ENCODE measurements around the gene TM4SF5. TPM values are rescaled to one million over a fixed set of nuclear protein-coding genes. Genes with fewer than 3 reads are reported as not detected.

The TM4SF5 gene
- total RNA-seq, 1 experiment from 2014 or later: not detected

DNA sequence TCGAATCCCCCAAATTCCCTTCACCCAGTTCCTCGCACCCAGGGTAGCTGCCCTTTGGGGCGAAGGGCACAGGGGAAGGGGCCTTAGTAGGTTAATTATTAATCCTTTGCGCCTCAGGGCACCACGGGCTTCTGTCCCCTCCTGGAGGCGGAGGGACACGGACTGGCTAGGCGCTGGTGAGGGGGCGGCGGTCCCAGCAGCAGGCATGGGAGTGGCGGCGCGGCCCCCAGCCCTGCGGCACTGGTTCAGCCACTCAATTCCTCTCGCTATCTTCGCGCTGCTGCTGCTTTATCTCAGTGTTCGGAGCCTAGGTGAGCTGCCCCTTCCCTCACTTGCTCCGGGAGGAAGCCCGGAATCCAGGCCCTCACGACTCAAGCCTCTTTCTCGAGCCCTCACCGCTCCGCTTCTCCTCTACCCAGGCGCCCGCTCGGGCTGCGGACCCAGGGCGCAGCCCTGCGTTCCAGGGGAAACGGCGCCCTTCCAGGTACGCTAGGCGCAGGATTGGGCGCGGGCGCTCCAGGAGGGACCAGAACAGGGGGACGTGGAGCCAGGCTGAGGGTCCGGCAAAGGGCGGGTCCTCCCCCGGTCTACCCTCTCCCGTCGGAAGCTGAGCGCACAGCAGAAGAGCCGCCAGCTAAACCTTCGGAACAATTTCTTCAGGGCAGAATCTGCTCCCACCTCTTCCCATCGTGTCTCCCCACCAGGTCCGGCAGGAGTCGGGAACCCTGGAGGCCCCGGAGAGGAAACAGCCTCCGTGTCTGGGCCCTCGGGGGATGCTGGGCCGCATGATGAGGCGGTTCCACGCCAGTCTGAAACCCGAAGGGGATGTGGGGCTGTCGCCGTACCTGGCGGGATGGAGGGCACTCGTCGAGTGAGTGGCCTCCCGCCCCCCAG, 17.4 kb downstream of the TM4SF5 start, which contains the start of gene GLTPD2 (continued):
- TF ChIP-seq STAT6 (CRISPR knock-in tag; conservative IDR thresholded peaks at IDR 0.05; ENCODE audit: low read depth): no peak
- TF ChIP-seq CREM (CRISPR knock-in tag; IDR thresholded peaks at IDR 0.05): no peak
- TF ChIP-seq FOXP1 (CRISPR knock-in tag; IDR thresholded peaks at IDR 0.05; ENCODE audit: borderline replicate concordance): no peak
- 0 out of 2 replicates have a peak, but pooled peaks have one; percentile 6 for TF ChIP-seq MAX (CRISPR knock-in tag; IDR thresholded peaks at IDR 0.05)

DNA sequence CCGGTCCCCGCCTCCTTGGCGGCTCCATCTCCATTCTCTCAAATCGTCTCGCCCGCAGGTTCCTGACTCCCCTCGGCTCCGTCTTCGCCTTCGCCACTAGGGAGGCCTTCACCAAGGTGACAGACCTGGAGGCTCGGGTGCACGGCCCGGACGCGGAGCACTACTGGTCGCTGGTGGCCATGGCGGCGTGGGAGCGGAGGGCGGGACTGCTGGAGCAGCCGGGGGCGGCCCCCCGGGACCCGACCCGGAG, 17.9 kb downstream of the TM4SF5 start:
- DNase-seq (ENCODE audit: low spot score) (no peak), ATAC-seq (peak; percentile 28; the same call in 1 of the 2 replicates)
- H3K4me1 Mint-ChIP-seq: peaks cover 33% of the 10 kb centered on the region
- H3K9me3 Mint-ChIP-seq: no peaks in the 10 kb centered on the region
- CTCF ChIA-PET: interaction anchor here (0.6 to 3.2 kb wide), 21 partner anchors 10 to 151 kb away, joined by 3 to 27 read pairs (median 6); partner anchors contain the start of genes ARRB2, C17orf107, MED11 and PLD2
- H3K27me3 Mint-ChIP-seq (ENCODE audit: low read depth): peaks cover 55% of the 10 kb centered on the region
- H3K27ac Mint-ChIP-seq: no peak overlapping the region
- POLR2A ChIA-PET: interaction anchor here (1.9 kb wide), 1 partner anchor 17 kb away, joined by 12 read pairs; the partner anchor contains the start of gene PLD2
- no peak for TF ChIP-seq GTF2I (CRISPR knock-in tag; conservative IDR thresholded peaks at IDR 0.05)
- no peak for TF ChIP-seq HMGA2 (CRISPR knock-in tag; IDR thresholded peaks at IDR 0.05)
- TF ChIP-seq, protein P1, sequence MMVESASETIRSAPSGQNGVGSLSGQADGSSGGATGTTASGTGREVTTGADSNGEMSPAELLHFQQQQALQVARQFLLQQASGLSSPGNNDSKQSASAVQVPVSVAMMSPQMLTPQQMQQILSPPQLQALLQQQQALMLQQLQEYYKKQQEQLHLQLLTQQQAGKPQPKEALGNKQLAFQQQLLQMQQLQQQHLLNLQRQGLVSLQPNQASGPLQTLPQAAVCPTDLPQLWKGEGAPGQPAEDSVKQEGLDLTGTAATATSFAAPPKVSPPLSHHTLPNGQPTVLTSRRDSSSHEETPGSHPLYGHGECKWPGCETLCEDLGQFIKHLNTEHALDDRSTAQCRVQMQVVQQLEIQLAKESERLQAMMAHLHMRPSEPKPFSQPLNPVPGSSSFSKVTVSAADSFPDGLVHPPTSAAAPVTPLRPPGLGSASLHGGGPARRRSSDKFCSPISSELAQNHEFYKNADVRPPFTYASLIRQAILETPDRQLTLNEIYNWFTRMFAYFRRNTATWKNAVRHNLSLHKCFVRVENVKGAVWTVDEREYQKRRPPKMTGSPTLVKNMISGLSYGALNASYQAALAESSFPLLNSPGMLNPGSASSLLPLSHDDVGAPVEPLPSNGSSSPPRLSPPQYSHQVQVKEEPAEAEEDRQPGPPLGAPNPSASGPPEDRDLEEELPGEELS (CRISPR knock-in tag; IDR thresholded peaks at IDR 0.05): no peak
- TF ChIP-seq MAX (CRISPR knock-in tag; IDR thresholded peaks at IDR 0.05): 0 out of 2 replicates have a peak, but pooled peaks have one; percentile 43
- no peak for TF ChIP-seq SOX15 (CRISPR knock-in tag; IDR thresholded peaks at IDR 0.05)
- no peak for TF ChIP-seq PRDM15 (CRISPR knock-in tag; IDR thresholded peaks at IDR 0.05)
- H3K36me3 Mint-ChIP-seq: no peaks in the 10 kb centered on the region
- H3K4me3 Mint-ChIP-seq: peak overlapping the region; percentile 80

DNA sequence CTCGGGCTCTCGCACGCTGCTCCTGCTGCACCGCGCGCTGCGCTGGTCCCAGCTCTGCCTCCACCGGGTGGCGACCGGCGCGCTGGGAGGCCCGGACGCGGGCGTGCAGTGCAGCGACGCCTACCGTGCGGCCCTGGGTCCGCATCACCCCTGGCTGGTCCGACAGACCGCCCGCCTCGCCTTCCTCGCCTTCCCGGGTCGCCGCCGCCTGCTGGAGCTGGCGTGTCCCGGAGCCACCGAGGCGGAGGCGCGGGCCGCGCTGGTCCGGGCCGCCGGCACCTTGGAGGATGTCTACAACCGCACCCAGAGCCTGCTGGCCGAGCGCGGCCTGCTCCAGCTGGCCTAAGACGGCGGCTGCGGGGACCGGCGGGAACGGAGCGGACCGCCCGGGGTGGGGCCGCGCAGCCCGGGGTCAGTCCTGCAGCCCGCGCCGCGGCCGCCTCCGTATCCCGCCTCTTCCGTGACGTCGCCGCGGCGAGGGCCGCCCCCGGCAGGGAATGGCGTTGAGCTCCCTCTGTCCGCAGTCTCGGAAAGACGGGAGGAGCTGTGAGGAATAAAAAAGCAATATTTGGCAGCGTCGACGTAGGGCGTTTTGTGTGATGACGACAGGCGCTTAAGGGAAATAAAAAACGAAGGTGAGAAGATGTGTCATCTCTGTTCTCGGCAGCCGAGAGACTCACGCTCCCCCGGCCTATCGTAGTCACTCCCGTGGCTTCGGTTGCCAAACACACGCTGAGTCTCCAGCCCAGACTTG, 18.4 kb downstream of the TM4SF5 start:
- Mint-ChIP-seq H3K36me3 (no peaks in the 10 kb centered on the region), H3K4me3 (peak overlapping the region; percentile 80), H3K4me1 (peaks cover 33% of the 10 kb centered on the region), H3K27me3 (ENCODE audit: low read depth) (peaks cover 55% of the 10 kb centered on the region), H3K27ac (no peak overlapping the region), H3K9me3 (no peaks in the 10 kb centered on the region)
- ChIA-PET CTCF (interaction anchor here (0.6 to 3.2 kb wide), 32 partner anchors 9 to 150 kb away, joined by 3 to 27 read pairs (median 4); partner anchors contain the start of genes ARRB2, C17orf107, MED11 and PLD2), POLR2A (interaction anchor here (0.9 to 1.9 kb wide), 2 partner anchors 16 to 69 kb away, joined by 3 to 12 read pairs; partner anchors contain the start of gene PLD2)
- ATAC-seq (peak; percentile 65), DNase-seq (ENCODE audit: low spot score) (peak; percentile 71)
- TF ChIP-seq CBFB (CRISPR knock-in tag; IDR thresholded peaks at IDR 0.05; ENCODE audit: low read depth) (no peak), ZNF416 (CRISPR knock-in tag; IDR thresholded peaks at IDR 0.05) (0 out of 2 replicates have a peak, but pooled peaks have one; percentile 25), GRHL2 (CRISPR knock-in tag; IDR thresholded peaks at IDR 0.05; ENCODE audit: insufficient replicate concordance, severe bottlenecking) (no peak), ATF3 (CRISPR knock-in tag; conservative IDR thresholded peaks at IDR 0.05) (no peak), E2F5 (CRISPR knock-in tag; IDR thresholded peaks at IDR 0.05) (peak; percentile 83; the same call in 1 of the 2 replicates), TP53 (CRISPR knock-in tag; IDR thresholded peaks at IDR 0.05) (0 out of 2 replicates have a peak, but pooled peaks have one; percentile 35), GTF2I (CRISPR knock-in tag; conservative IDR thresholded peaks at IDR 0.05) (no peak), E2F4 (CRISPR knock-in tag; IDR thresholded peaks at IDR 0.05; ENCODE audit: borderline replicate concordance, low read depth) (0 out of 2 replicates have a peak, but pooled peaks have one; percentile 75), CREM (CRISPR knock-in tag; IDR thresholded peaks at IDR 0.05) (peak; percentile 87), NFATC4 (CRISPR knock-in tag; IDR thresholded peaks at IDR 0.05) (no peak)

Data from WTC11 (cell line).